Activated T-cell treated with anti-CD3 and anti-CD28 coated beads for 48 hours (primary cell): Measurements from ENCODE around the gene TTL.
"Not testable (repeated sequence)": the region's sequence is repeated elsewhere in the genome, so short reads cannot be mapped to it uniquely, and the experiment has no call there.

Experiments
- DNase-seq: peaks from one replicate; pipeline ENCODE4 v3.0.0-alpha.2; 2020; ENCODE audit warnings: low read depth

Gene TTL

DNA sequence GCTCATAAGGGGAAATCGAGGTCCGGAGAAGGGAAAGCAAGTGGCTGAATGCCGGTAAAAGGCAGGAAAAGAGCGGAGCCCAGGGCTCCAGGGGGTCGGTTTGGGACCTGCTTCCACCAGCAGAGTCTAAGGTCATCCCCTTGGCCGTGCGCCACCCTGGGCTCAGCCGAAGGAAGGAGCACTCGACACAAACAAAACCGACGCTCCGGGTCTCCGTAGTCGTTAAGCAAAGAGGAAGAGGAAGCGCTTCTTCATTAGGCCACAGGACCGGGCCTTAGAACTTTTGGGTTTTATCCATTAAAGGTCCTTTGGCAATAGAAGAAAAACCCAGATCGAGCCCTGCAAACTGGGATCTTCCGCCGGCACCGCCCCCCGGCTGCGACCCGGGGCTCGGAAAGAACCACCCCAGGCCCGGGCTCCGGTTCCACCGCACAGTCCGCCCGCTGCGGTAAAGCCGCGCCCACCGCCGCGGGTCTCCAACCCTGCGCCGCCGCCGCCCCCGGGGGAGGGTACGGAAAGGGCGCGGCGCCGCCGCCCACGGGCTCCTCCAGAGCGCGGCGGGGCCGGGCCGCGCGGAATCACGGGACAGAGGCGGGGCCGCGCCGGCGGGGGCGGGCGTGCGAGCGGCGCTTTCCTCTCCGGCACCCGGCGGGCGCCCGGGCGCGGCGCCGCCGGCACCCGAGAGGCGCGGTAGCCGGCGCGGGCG lies at the start of gene TTL:
TSS of gene TTL (plus strand) at position 629 of the 706 bp plus-strand sequence. CDS start 189 bp downstream, outside the sequence.
- DNase-seq, result peak; percentile 82

GRCh38 chr2:112432390-112432734 lies 49.6 kb upstream of the TTL start:
- DNase-seq, result not testable (repeated sequence)

GRCh38 chr2:112432735-112433479 lies 49.0 kb upstream of the TTL start:
- peak; percentile 36 for DNase-seq

GRCh38 chr2:112433480-112433879 lies 48.5 kb upstream of the TTL start, which contains the start of gene RGPD8:
TSS of gene RGPD8 (minus strand) at chr2:112433645. CDS start at chr2:112433453, 192 bp downstream.
- DNase-seq, result peak; percentile 78

- DNase-seq, result no peak
Measured at GRCh38 chr2:112433932-112434730, 47.8 kb upstream of the TTL start.

GRCh38 chr2:112434890-112435715 lies 46.9 kb upstream of the TTL start:
- not testable (repeated sequence) for DNase-seq

DNA sequence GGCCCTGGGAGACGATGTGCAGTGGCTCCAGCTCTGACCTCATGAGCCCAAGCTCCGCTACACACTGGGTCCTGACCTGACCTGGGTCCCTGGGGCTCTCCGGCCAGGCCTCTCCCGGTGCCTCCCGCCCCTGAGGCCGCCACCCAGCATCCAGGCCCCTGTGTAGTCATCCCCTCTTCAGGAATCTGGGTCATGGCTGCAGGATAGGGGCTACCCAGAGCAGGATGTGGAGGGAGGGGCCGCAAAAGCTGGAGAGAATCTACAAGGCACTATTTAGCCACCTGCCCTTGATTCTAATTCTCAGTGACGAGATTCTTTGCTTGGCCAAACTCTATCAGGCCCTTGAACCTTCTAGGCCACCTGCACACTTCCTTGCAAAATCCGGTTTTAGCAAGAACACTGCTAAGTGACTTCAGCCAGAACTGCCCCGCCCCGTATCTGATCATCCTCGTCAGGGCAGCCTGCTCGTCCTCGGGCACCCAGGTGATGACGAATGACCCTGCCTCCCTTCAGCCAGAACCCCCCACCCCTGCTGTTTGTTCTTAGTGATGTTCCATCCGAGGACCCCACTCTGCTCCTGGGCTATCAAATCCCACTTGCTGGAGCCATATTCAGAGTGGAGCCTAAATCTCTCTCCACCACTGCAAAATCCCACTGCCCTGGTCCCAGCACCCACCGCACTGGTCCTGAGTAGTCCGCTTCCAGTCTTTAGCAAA lies 46.1 kb upstream of the TTL start:
- DNase-seq, result not testable (repeated sequence)

GRCh38 chr2:112436993-112437392 lies 45.0 kb upstream of the TTL start:
- DNase-seq, result not testable (repeated sequence)

DNA sequence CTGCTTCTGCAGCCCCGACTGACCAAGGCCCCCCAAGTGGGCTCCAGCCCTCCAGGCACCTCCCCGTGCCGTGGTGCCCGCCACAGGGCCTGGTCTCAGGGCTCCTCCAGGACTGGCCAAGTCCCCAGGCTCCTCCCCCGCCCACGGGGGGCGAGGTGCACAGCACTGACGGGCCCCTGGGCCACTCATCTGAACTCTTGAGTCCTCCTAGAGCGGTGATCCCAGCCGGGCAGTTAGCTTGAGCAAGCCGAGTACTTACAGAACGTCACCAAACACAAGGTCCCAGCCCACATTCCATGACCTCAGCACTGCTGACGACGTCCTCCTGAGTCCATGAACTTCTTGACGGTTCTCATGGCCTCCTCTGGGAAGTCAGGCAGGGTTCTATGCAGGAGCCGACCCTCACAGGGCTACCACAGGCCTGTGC lies 44.5 kb upstream of the TTL start:
- not testable (repeated sequence) for DNase-seq

GRCh38 chr2:112438603-112439261 lies 43.2 kb upstream of the TTL start:
- not testable (repeated sequence) for DNase-seq

DNA sequence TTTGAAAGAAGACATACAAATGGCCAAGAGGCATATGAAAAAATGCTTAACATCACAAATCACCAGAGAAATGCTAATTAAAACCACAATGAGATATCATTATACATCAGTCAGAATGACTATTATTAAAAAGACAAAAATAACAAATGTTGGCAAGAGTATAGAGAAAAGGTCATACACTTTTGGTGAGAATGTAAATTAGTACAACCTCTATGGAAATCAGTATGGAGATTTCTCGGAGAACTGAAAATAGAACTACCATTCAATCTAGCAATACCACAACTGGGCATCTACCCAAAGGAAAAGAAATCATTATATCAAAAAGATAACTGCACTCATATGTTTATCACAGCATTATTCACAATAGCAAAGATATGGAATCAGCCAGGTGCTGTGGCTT lies 37.7 kb upstream of the TTL start:
- DNase-seq, result not testable (repeated sequence)

DNA sequence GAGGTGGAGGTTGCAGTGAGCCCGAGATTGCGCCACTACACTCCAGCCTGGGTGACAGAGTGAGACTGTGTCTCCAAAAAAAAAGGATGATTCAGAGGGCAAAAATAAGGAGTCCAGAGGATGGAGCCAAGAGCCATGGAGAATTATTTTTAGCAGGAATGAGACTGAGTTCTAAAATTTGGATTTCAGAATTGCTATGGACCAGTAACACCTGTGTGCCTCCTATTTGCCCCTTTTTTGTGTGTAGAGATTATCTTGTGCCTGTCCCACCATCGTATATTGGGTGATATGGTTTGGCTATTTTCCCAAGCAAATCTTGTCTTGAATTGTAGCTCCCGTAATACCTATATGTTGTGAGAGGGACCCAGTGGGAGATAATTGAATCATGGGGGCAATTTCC lies 32.1 kb upstream of the TTL start:
- DNase-seq, result no peak

- DNase-seq, result no peak
Measured at GRCh38 chr2:112451317-112451716, 30.6 kb upstream of the TTL start.

DNA sequence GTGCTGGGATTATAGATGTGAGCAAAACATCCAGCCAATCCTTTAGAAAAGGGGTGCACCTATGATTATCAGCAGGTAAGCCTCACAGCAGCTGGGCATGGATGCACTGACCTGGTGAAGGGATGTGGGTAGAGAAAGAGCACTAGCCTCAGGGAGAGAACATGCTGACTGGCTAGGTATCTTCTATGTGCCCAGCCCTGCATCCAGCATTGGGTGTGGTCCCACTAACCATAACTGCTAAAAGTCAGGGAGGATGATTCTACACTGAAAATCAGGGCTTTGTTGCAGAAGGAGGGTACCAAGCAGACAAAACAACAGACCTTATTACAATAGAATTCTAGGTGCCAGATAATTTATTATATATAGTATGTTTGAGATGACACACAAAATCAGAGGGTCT lies 27.4 kb upstream of the TTL start:
- DNase-seq, result no peak

- no peak for DNase-seq
Measured at GRCh38 chr2:112459372-112459771, 22.6 kb upstream of the TTL start.

DNA sequence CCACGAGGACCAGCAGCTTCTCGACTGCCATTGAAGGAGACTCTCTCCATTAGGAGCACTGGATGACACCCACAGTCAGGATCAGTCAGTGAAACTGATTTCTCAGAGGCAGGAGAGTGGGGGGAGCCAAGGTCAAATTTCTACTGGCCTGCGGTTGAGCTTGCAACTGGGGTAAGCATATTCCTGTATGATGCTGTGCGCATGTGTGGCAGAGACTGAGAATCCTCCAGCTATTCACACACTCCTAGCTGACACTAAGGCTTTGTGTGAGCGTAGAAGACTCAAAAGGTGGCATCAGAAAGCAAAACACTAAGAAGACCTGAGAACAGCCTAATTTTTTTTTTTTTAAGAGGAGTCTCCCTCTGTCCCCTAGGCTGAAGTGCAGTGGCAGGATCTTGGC lies 19.8 kb upstream of the TTL start:
- DNase-seq, result no peak

DNA sequence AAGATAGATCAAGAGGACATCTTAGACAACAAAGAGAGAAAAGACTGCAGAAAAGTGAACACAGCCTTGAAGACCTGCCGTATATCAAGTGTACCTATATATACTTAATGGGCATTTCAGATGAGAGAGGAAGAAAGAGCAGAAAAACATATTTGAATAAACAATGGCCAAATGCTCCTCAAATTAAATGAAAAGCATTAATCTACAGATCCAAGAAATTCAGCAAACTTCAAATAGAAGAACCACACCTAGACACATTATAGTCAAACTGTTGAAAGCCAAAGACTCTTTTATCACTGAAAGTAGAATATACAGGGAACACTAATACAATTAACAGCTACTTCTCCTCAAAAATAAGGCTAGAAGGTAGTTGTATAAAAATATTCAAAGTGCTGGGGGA lies 18.7 kb upstream of the TTL start:
- DNase-seq, result no peak

DNA sequence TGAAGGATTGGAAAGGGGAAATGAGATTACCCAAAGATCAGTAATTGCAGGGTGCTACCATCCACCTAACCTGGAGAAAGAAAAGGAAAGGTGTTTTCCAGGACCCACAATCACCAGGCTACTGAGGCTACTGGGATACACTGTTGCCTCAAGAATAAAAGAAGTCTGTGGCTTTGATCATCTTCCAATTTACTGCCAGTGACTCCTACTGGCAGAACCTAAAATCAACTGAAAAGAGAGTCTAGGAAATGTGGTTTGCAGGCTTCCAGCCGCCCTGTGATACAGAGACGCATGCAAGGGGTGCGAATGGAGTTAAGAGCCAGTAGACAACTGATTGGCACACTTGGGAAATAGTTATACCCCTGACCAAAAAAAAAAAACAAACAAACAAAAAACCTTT lies 16.6 kb upstream of the TTL start:
- no peak for DNase-seq

- no peak for DNase-seq
Measured at GRCh38 chr2:112472547-112473263, 9.3 kb upstream of the TTL start.
